K562 treated with DMSO at 1 percent for 4 hours (cell line): ENCODE measurements around the gene CARTPT. TPM values are rescaled to one million over a fixed set of nuclear protein-coding genes. Genes with fewer than 3 reads are reported as not detected.

ENCODE experiments used
- total RNA-seq: library from RNA; unstranded; fragments of 300-600 nt; gene quantifications from 2 replicates; pipeline ENCODE4 v1.2.3, GENCODE V29; 2022; ENCODE audit not compliant: insufficient read depth

The CARTPT gene
- not detected in 2 replicates for total RNA-seq

GRCh38 chr5:71719063-71719964 is at the start of gene CARTPT:
Gene CARTPT (plus strand): TSS chr5:71719275. CDS start chr5:71719294, 19 bp downstream.

Other genes starting within 250 kb of the CARTPT start
- gene MCCC2, start 131.9 kb upstream of the CARTPT start, total RNA-seq, result 13.6 and 18.8 TPM in 2 replicates